Activated gamma-delta T cell treated with anti-CD3 and anti-CD28 coated beads, Interleukin-2, amount 50 U/mL, for 16 hours (primary cell): ENCODE data around the gene TMTC2.

Source experiments
- DNase-seq: peaks from one replicate; pipeline ENCODE4 v3.0.0-alpha.2; 2020; ENCODE audit warnings: low read depth

TMTC2 gene

GRCh38 chr12:82954064-82954463 lies 267.4 kb downstream of the TMTC2 start:
- DNase-seq: no peak

- no peak for DNase-seq
Observed at GRCh38 chr12:82954572-82954971, 267.9 kb downstream of the TMTC2 start.

GRCh38 chr12:82955043-82955442 lies 268.3 kb downstream of the TMTC2 start:
- no peak for DNase-seq

GRCh38 chr12:82958966-82959365 lies 272.3 kb downstream of the TMTC2 start:
- no peak for DNase-seq

GRCh38 chr12:82959821-82960220 lies 273.1 kb downstream of the TMTC2 start:
- DNase-seq: no peak

- no peak for DNase-seq
Observed at GRCh38 chr12:82961835-82962234, 275.1 kb downstream of the TMTC2 start.

- DNase-seq: no peak
Observed at GRCh38 chr12:82963956-82964355, 277.2 kb downstream of the TMTC2 start.

- DNase-seq: no peak
Observed at GRCh38 chr12:82964446-82964845, 277.7 kb downstream of the TMTC2 start.

GRCh38 chr12:82966001-82966559 lies 279.4 kb downstream of the TMTC2 start:
- no peak for DNase-seq

GRCh38 chr12:82968631-82969367 lies 282.1 kb downstream of the TMTC2 start:
- no peak for DNase-seq

- DNase-seq: no peak
Observed at GRCh38 chr12:82970614-82971013, 283.9 kb downstream of the TMTC2 start.

- no peak for DNase-seq
Observed at GRCh38 chr12:82971584-82971983, 284.9 kb downstream of the TMTC2 start.

- DNase-seq: no peak
Observed at GRCh38 chr12:82972624-82973023, 285.9 kb downstream of the TMTC2 start.

GRCh38 chr12:82973592-82973991 lies 286.9 kb downstream of the TMTC2 start:
- no peak for DNase-seq

GRCh38 chr12:82981150-82981549 lies 294.4 kb downstream of the TMTC2 start:
- DNase-seq: no peak

GRCh38 chr12:82994117-82994516 lies 307.4 kb downstream of the TMTC2 start:
- no peak for DNase-seq

- DNase-seq: no peak
Observed at GRCh38 chr12:82996168-82996812, 309.6 kb downstream of the TMTC2 start.

GRCh38 chr12:82998509-82998908 lies 311.8 kb downstream of the TMTC2 start:
- no peak for DNase-seq

GRCh38 chr12:83003026-83003425 lies 316.3 kb downstream of the TMTC2 start:
- no peak for DNase-seq

GRCh38 chr12:83005534-83006197 lies 319.0 kb downstream of the TMTC2 start:
- DNase-seq: no peak

- DNase-seq: no peak
Observed at GRCh38 chr12:83008703-83009102, 322.0 kb downstream of the TMTC2 start.

- DNase-seq: no peak
Observed at GRCh38 chr12:83010169-83010804, 323.6 kb downstream of the TMTC2 start.
